GM12878 (cell line): ENCODE data around the gene UBE2D1. TPM values are rescaled to one million over a fixed set of nuclear protein-coding genes. Genes with fewer than 3 reads are reported as not detected.
A peak's percentile ranks its signal among the peaks of the same experiment; 100 is the strongest.

Experiments used
- ATAC-seq: fragments of 200-7000 bp; cut with Tn5 transposase; 3 replicates; pipeline ENCODE4 v1.9.1; 2020; ENCODE audit warnings: mild to moderate bottlenecking, moderate library complexity
- BruUV-seq: library from RNA; stranded (reverse); fragments of 400-500 nt; replicated peaks from 2 replicates; lab custom pipeline; 2021; lab: Mats Ljungman, UMichigan
- CTCF ChIA-PET: fragments of 300-600 bp; sonication (Branson Sonifier 250); formaldehyde crosslinking; extraction: SDS; loops from one replicate; lab custom pipeline; 2021; ENCODE audit warnings: inconsistent platforms; lab: Yijun Ruan, JAX
- POLR2A ChIA-PET: fragments of 350-600 bp; formaldehyde crosslinking; extraction: SDS; loops from one replicate; lab custom pipeline; 2021; ENCODE audit warnings: inconsistent platforms; lab: Charles Lee
- RAD21 ChIA-PET: fragments of 300-600 bp; sonication (Branson Sonifier 250); formaldehyde crosslinking; loops from one replicate; lab custom pipeline; 2023; ENCODE audit warnings: antibody characterized with exemption; ENCODE audit not compliant: unreplicated experiment; lab: Charles Lee
- SMC1A ChIA-PET: fragments of 300-600 bp; sonication (Branson Sonifier 250); formaldehyde crosslinking; loops from one replicate; lab custom pipeline; 2023; ENCODE audit not compliant: unreplicated experiment, uncharacterized antibody; lab: Charles Lee
- DNase-seq: peaks from one replicate; pipeline ENCODE4 v3.0.0-alpha.2; 2011; ENCODE audit warnings: low read depth, low spot score
- FAIRE-seq: peaks from 3 replicates; lab custom pipeline; 2011; peaks lifted over from hg19 to GRCh38; lab: Jason Lieb, UNC
- H2AFZ ChIP-seq: 2 replicates; pipeline ENCODE4 v1.6.0; 2011; ENCODE audit warnings: low read depth, low read length, control low read depth; ENCODE audit not compliant: control insufficient read depth
- H3K27ac ChIP-seq: 2 replicates; pipeline ENCODE4 v1.5.1; 2011; ENCODE audit warnings: control low read depth; ENCODE audit not compliant: control insufficient read depth, insufficient read depth
- H3K27me3 ChIP-seq, 2 experiments: replicated peaks in 1 of 2; 2 replicates each; pipeline versions ENCODE4 v1.6.0 to v1.6.1; 2011; ENCODE audit warnings: low read length in 1 of 2; ENCODE audit not compliant: control insufficient read depth in 2 of 2, insufficient read depth in 2 of 2
- H3K36me3 ChIP-seq, 2 experiments: 2 replicates each; pipeline ENCODE4 v1.5.1; 2011; ENCODE audit warnings: low read length in 1 of 2; ENCODE audit not compliant: control insufficient read depth in 2 of 2, insufficient read depth in 2 of 2
- H3K4me1 ChIP-seq: 2 replicates; pipeline ENCODE4 v1.6.1; 2011; ENCODE audit warnings: mild to moderate bottlenecking, low read length, moderate library complexity, mixed read lengths; ENCODE audit not compliant: control insufficient read depth, insufficient read depth
- H3K4me2 ChIP-seq: 2 replicates; pipeline ENCODE4 v1.6.0; 2011; ENCODE audit warnings: control low read depth; ENCODE audit not compliant: control insufficient read depth, insufficient read depth
- H3K4me3 ChIP-seq: fragments of 200-600 bp; sonication (generic); 2 replicates; pipeline ENCODE4 v1.5.1; 2016
- H3K79me2 ChIP-seq: 2 replicates; pipeline ENCODE4 v1.6.0; 2011; ENCODE audit warnings: low read length; ENCODE audit not compliant: control insufficient read depth, insufficient read depth
- H3K9ac ChIP-seq: 2 replicates; pipeline ENCODE4 v1.8.0; 2011; ENCODE audit warnings: low read length, control low read depth, mixed read lengths; ENCODE audit not compliant: control insufficient read depth, insufficient read depth
- H3K9me3 ChIP-seq: replicated peaks from 3 replicates; pipeline ENCODE4 v1.5.1; 2011; ENCODE audit warnings: mild to moderate bottlenecking, low read length; ENCODE audit not compliant: control insufficient read depth, insufficient read depth
- H4K20me1 ChIP-seq: 2 replicates; pipeline ENCODE4 v1.6.0; 2011; ENCODE audit not compliant: control insufficient read depth, insufficient read depth
- ATF7 ChIP-seq: fragments of 450-650 bp; IDR thresholded peaks from 2 replicates; pipeline ENCODE4 v1.6.1; 2016; ENCODE audit warnings: low read depth, mild to moderate bottlenecking
- BACH1 ChIP-seq: fragments of 450-650 bp; IDR thresholded peaks from 2 replicates; pipeline ENCODE4 v1.6.1; 2017; ENCODE audit warnings: mild to moderate bottlenecking, borderline replicate concordance
- CBFB ChIP-seq: IDR thresholded peaks from 2 replicates; pipeline ENCODE4 v1.6.1; 2016; ENCODE audit warnings: antibody characterized with exemption, low read depth
- CUX1 ChIP-seq: IDR thresholded peaks from 2 replicates; pipeline ENCODE4 v1.6.1; 2012; ENCODE audit warnings: improper control_type of control experiment, low read depth, low read length; ENCODE audit not compliant: insufficient replicate concordance
- ETV6 ChIP-seq, 2 experiments: fragments of 450-650 bp in 1 of 2; IDR thresholded peaks in 1 of 2; conservative IDR thresholded peaks in 1 of 2; 2 replicates each; pipeline ENCODE4 v1.6.1; 2014; ENCODE audit warnings: antibody characterized with exemption in 1 of 2, borderline replicate concordance in 1 of 2, low read depth in 1 of 2, mild to moderate bottlenecking in 1 of 2, moderate library complexity in 1 of 2
- GABPA ChIP-seq: IDR thresholded peaks from 2 replicates; pipeline ENCODE4 v1.6.1; 2014; ENCODE audit warnings: antibody characterized with exemption, low read depth, mild to moderate bottlenecking, inconsistent platforms
- IKZF2 ChIP-seq, 2 experiments: fragments of 450-650 bp; IDR thresholded peaks; 2 replicates each; pipeline ENCODE4 v1.6.1; 2017; ENCODE audit warnings: mild to moderate bottlenecking in 2 of 2, moderate library complexity in 2 of 2
- LARP7 ChIP-seq: fragments of 450-650 bp; IDR thresholded peaks from 2 replicates; pipeline ENCODE4 v1.6.1; 2017; ENCODE audit warnings: mild to moderate bottlenecking
- MEF2B ChIP-seq: fragments of 450-650 bp; IDR thresholded peaks from 2 replicates; pipeline ENCODE4 v1.6.1; 2018; ENCODE audit warnings: mild to moderate bottlenecking, moderate library complexity; ENCODE audit not compliant: partially characterized antibody, poor library complexity, severe bottlenecking
- NBN ChIP-seq: fragments of 450-650 bp; IDR thresholded peaks from 2 replicates; pipeline ENCODE4 v1.6.1; 2016
- POLR2AphosphoS5 ChIP-seq: IDR thresholded peaks from 2 replicates; pipeline ENCODE4 v1.6.1; 2011; ENCODE audit warnings: mild to moderate bottlenecking, low read length, inconsistent platforms
- RUNX3 ChIP-seq: IDR thresholded peaks from 2 replicates; pipeline ENCODE4 v1.6.1; 2012; ENCODE audit warnings: low read length, inconsistent platforms
- SMAD1 ChIP-seq: fragments of 450-650 bp; IDR thresholded peaks from 2 replicates; pipeline ENCODE4 v1.6.1; 2018; ENCODE audit warnings: mild to moderate bottlenecking, low read depth; ENCODE audit not compliant: partially characterized antibody
- SMC3 ChIP-seq: IDR thresholded peaks from 2 replicates; pipeline ENCODE4 v1.6.1; 2011; ENCODE audit warnings: low read length, improper control_type of control experiment, borderline replicate concordance
- WGBS: methylation state at CpG from one replicate; pipeline ENCODE4 v1.1.6; 2016; ENCODE audit warnings: low lambda C conversion rate; ENCODE audit not compliant: insufficient replicate concordance, insufficient coverage; ENCODE audit errors: missing lambda C conversion rate; 5-methylcytosine and 5-hydroxymethylcytosine counted together
- in situ Hi-C: fragments of 300-500 bp; cut with MboI; formaldehyde crosslinking; loops from 9 replicates; pipeline ENCODE4 v1.14.3; 2018; ENCODE audit warnings: mixed read lengths
- intact Hi-C: fragments of 100-400 bp; cut with micrococcal nuclease; formaldehyde crosslinking; loops from one replicate; pipeline ENCODE4 v1.14.2; 2022; ENCODE audit not compliant: unreplicated experiment
- polyA plus RNA-seq, 11 experiments: library from polyadenylated mRNA; depleted of rRNA in 4 of 11; unstranded in 6 of 11; stranded (reverse) in 5 of 11; fragments of >200 nt; fragmentation: Nextera tagmentation in 4 of 11; fragmentation: Illumina TruSeq in 1 of 11; extraction: Ambion mirVana in 4 of 11; extraction: Trizol in 1 of 11; gene quantifications; 1 replicate in 1 of 11; 2 replicates in 10 of 11; pipeline versions ENCODE4 v1.2.1 to v1.2.3, GENCODE V29; 2011 to 2016; ENCODE audit warnings: inconsistent platforms in 2 of 11, missing spikeins in 2 of 11, low read depth in 1 of 11
- total RNA-seq, 4 experiments: library from RNA; depleted of rRNA in 3 of 4; stranded (reverse); fragments of >200 nt in 3 of 4; fragmentation: Illumina TruSeq in 1 of 4; extraction: Trizol in 1 of 4; gene quantifications; 2 replicates each; pipeline versions ENCODE4 v1.2.1 to v1.2.3, GENCODE V29; 2013 to 2021
- TF ChIP-seq, protein P1 (sequence below): fragments of 450-650 bp; IDR thresholded peaks from 2 replicates; pipeline ENCODE4 v1.6.1; 2017; ENCODE audit warnings: low read depth, mild to moderate bottlenecking, moderate library complexity

UBE2D1 gene
- total and polyA plus RNA-seq, 10 of the 15 experiments (the other 5 are each of a cell fraction or from before 2014, with no cell fraction given) = 6.1 to 32.0 (median 15.5) TPM

GRCh38 chr10:58384095-58384494 lies 49.3 kb downstream of the UBE2D1 start:
- no peaks in the 10 kb centered on the region for H3K9me3 ChIP-seq
- no TSS peak for BruUV-seq
- peak; percentile 70 for ATAC-seq
- peak overlapping the region; percentile 85 for H3K4me3 ChIP-seq
- peak overlapping the region; percentile 99 for H3K4me2 ChIP-seq
- H3K27ac ChIP-seq = peak overlapping the region; percentile 88
- H3K4me1 ChIP-seq = peaks cover 5% of the 10 kb centered on the region
- 0% methylated on average over 3 of the region's 3 CpGs for WGBS
- peak; percentile 31 for FAIRE-seq
- ChIA-PET POLR2A (interaction anchor here (0.6 to 2.3 kb wide), 6 partner anchors 36 to 1230 kb away, joined by 3 to 10 read pairs (median 4); partner anchors contain the start of genes CISD1 and UBE2D1), RAD21 (interaction anchor here (1.1 to 4.1 kb wide), 9 partner anchors 13 to 115 kb away, joined by 3 to 41 read pairs (median 5); partner anchors contain the start of genes CISD1 and UBE2D1), SMC1A (interaction anchor here (1.0 to 5.2 kb wide), 13 partner anchors 10 to 206 kb away, joined by 3 to 58 read pairs (median 4); partner anchors contain the start of gene UBE2D1), CTCF (interaction anchor here (0.7 to 5.7 kb wide), 19 partner anchors 11 to 206 kb away, joined by 3 to 67 read pairs (median 5); partner anchors contain the start of genes CISD1, IPMK and UBE2D1)
- peak; percentile 34 for DNase-seq
- in situ Hi-C loops (loop anchor here (10.0 kb wide), 1 partner anchor 209 kb away; no protein-coding TSS in a partner anchor), intact Hi-C loops (loop anchor here (2.0 to 10.0 kb wide), 2 partner anchors 85 to 1971 kb away; no protein-coding TSS in a partner anchor)
- peak overlapping the region; percentile 92 for H3K9ac ChIP-seq
- H2AFZ ChIP-seq = peak overlapping the region; percentile 96
- peaks cover 0 to 3% of the 10 kb centered on the region in 2 experiments; a peak in 1 of 4 replicates for H3K36me3 ChIP-seq
- no peaks in the 10 kb centered on the region for H3K27me3 ChIP-seq
- no peaks in the 10 kb centered on the region for H4K20me1 ChIP-seq
- peaks cover 32% of the 10 kb centered on the region for H3K79me2 ChIP-seq
- TF ChIP-seq IKZF2 (IDR thresholded peaks at IDR 0.05) (peak; percentile 87 to 92), NBN (peak; percentile 27; the same call in 1 of the 2 replicates), BACH1 (peak; percentile 37; the same call in 1 of the 2 replicates), GABPA (0 out of 2 replicates have a peak, but pooled peaks have one; percentile 17), CUX1 (no peak), POLR2AphosphoS5 (0 out of 2 replicates have a peak, but pooled peaks have one; percentile 0), SMC3 (no peak), ETV6 (conservative IDR thresholded peaks at IDR 0.05 in 1 of 2, IDR thresholded peaks at IDR 0.05 in 1 of 2; ENCODE audit: borderline replicate concordance in 1 of 2, low read depth in 1 of 2) (peak in 1 of 2 experiments; percentile 29; a peak in 1 of 4 replicates), RUNX3 (peak; percentile 91), LARP7 (no peak), ATF7 (peak; percentile 14; the same call in 1 of the 2 replicates), CBFB (peak; percentile 30; the same call in 1 of the 2 replicates), SMAD1 (peak; percentile 59), MEF2B (no peak)
- TF ChIP-seq, protein P1, sequence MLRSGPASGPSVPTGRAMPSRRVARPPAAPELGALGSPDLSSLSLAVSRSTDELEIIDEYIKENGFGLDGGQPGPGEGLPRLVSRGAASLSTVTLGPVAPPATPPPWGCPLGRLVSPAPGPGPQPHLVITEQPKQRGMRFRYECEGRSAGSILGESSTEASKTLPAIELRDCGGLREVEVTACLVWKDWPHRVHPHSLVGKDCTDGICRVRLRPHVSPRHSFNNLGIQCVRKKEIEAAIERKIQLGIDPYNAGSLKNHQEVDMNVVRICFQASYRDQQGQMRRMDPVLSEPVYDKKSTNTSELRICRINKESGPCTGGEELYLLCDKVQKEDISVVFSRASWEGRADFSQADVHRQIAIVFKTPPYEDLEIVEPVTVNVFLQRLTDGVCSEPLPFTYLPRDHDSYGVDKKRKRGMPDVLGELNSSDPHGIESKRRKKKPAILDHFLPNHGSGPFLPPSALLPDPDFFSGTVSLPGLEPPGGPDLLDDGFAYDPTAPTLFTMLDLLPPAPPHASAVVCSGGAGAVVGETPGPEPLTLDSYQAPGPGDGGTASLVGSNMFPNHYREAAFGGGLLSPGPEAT = peak; percentile 84
